OCI-LY1 (cell line): ENCODE results near the gene RASL12.

Experiments used
- H2AFZ ChIP-seq: fragments of 200-600 bp; sonication (generic), shearing (Covaris generic); 2 replicates; pipeline ENCODE4 v1.6.0; 2014; ENCODE audit warnings: antibody characterized with exemption, mild to moderate bottlenecking, low read length
- H3F3A ChIP-seq: fragments of 200-600 bp; sonication (generic), shearing (Covaris generic); 2 replicates; pipeline ENCODE4 v1.6.0; 2014; ENCODE audit warnings: mild to moderate bottlenecking, antibody characterized with exemption, low read length, moderate library complexity; ENCODE audit not compliant: insufficient read depth
- H3K27ac ChIP-seq: fragments of 200-600 bp; sonication (generic); 2 replicates; pipeline ENCODE4 v1.5.1; 2014; ENCODE audit warnings: low read length, mixed run types, mild to moderate bottlenecking, low read depth; ENCODE audit not compliant: poor library complexity, severe bottlenecking
- H3K27me3 ChIP-seq: fragments of 200-600 bp; sonication (generic); 2 replicates; pipeline ENCODE4 v1.6.0; 2014; ENCODE audit warnings: antibody characterized with exemption, mild to moderate bottlenecking, low read length, moderate library complexity; ENCODE audit not compliant: insufficient read depth
- H3K36me3 ChIP-seq: fragments of 200-600 bp; sonication (generic); 2 replicates; pipeline ENCODE4 v1.6.1; 2014; ENCODE audit warnings: mild to moderate bottlenecking, antibody characterized with exemption, low read length, moderate library complexity, mixed read lengths; ENCODE audit not compliant: insufficient read depth
- H3K4me1 ChIP-seq: fragments of 200-600 bp; sonication (generic); 2 replicates; pipeline ENCODE4 v1.5.1; 2014; ENCODE audit warnings: mild to moderate bottlenecking, low read length, moderate library complexity; ENCODE audit not compliant: insufficient read depth, severe bottlenecking
- H3K4me2 ChIP-seq: fragments of 200-600 bp; sonication (generic), shearing (Covaris generic); 2 replicates; pipeline ENCODE4 v1.6.1; 2014; ENCODE audit warnings: low read length
- H3K4me3 ChIP-seq: fragments of 200-600 bp; sonication (generic); 2 replicates; pipeline ENCODE4 v1.5.1; 2014; ENCODE audit warnings: low read length, low read depth, mild to moderate bottlenecking, mixed read lengths; ENCODE audit not compliant: poor library complexity, severe bottlenecking
- H3K79me2 ChIP-seq: fragments of 200-600 bp; shearing (Covaris generic); 2 replicates; pipeline ENCODE4 v1.6.1; 2016; ENCODE audit warnings: mixed run types, low read length, mixed read lengths; ENCODE audit not compliant: insufficient read depth
- H3K9ac ChIP-seq: fragments of 200-600 bp; sonication (generic), shearing (Covaris generic); 2 replicates; pipeline ENCODE4 v1.6.1; 2014; ENCODE audit warnings: mild to moderate bottlenecking, low read length, mixed read lengths
- H3K9me2 ChIP-seq: fragments of 200-600 bp; sonication (generic), shearing (Covaris generic); 2 replicates; pipeline ENCODE4 v1.6.1; 2014; ENCODE audit warnings: low read depth, mild to moderate bottlenecking, low read length, mixed read lengths
- H3K9me3 ChIP-seq: fragments of 200-600 bp; shearing (Covaris generic); 2 replicates; pipeline ENCODE4 v1.6.1; 2014; ENCODE audit warnings: low read length, mixed read lengths
- H4K20me1 ChIP-seq: fragments of 200-600 bp; sonication (generic), shearing (Covaris generic); 2 replicates; pipeline ENCODE4 v1.6.0; 2016; ENCODE audit warnings: mild to moderate bottlenecking, low read length; ENCODE audit not compliant: insufficient read depth
- CTCF ChIP-seq: fragments of 200-600 bp; sonication (generic), shearing (Covaris generic); IDR thresholded peaks from 2 replicates; pipeline ENCODE4 v1.5.1; 2017; ENCODE audit warnings: mild to moderate bottlenecking, antibody characterized with exemption, low read length, moderate library complexity, mixed read lengths
- EZH2 ChIP-seq: fragments of 200-600 bp; sonication (generic), shearing (Covaris generic); IDR thresholded peaks from 2 replicates; pipeline ENCODE4 v1.8.0; 2017; ENCODE audit warnings: borderline replicate concordance, mixed run types, mild to moderate bottlenecking, antibody characterized with exemption, low read length, moderate library complexity, mixed read lengths

Gene RASL12

GRCh38 chr15:65072617-65073016 is 4.8 kb upstream of the RASL12 start:
- no peak overlapping the region for H2AFZ ChIP-seq
- no peak overlapping the region for H3K4me3 ChIP-seq
- no peaks in the 10 kb centered on the region; the same call in 1 of the 2 replicates for H3K27me3 ChIP-seq
- no peak overlapping the region for H3K4me2 ChIP-seq
- H3K79me2 ChIP-seq = no peaks in the 10 kb centered on the region
- no peak overlapping the region for H3K27ac ChIP-seq
- no peaks in the 10 kb centered on the region for H3K9me2 ChIP-seq
- no peaks in the 10 kb centered on the region for H3F3A ChIP-seq
- H3K4me1 ChIP-seq = no peaks in the 10 kb centered on the region
- H3K36me3 ChIP-seq = no peaks in the 10 kb centered on the region
- no peaks in the 10 kb centered on the region for H4K20me1 ChIP-seq
- no peaks in the 10 kb centered on the region for H3K9me3 ChIP-seq
- no peak for TF ChIP-seq EZH2
- no peak for TF ChIP-seq CTCF
- no peak overlapping the region for H3K9ac ChIP-seq

- no peak overlapping the region for H3K4me3 ChIP-seq
- no peaks in the 10 kb centered on the region for H3F3A ChIP-seq
- no peak overlapping the region for H3K27ac ChIP-seq
- H3K4me1 ChIP-seq = no peaks in the 10 kb centered on the region
- H3K27me3 ChIP-seq = no peaks in the 10 kb centered on the region; the same call in 1 of the 2 replicates
- no peaks in the 10 kb centered on the region for H3K36me3 ChIP-seq
- no peaks in the 10 kb centered on the region for H3K9me3 ChIP-seq
- no peak overlapping the region for H3K4me2 ChIP-seq
- no peaks in the 10 kb centered on the region for H3K79me2 ChIP-seq
- H3K9me2 ChIP-seq = no peaks in the 10 kb centered on the region
- no peak for TF ChIP-seq EZH2
- TF ChIP-seq CTCF = no peak
- no peak overlapping the region for H3K9ac ChIP-seq
- no peak overlapping the region for H2AFZ ChIP-seq
- H4K20me1 ChIP-seq = no peaks in the 10 kb centered on the region
Measured at GRCh38 chr15:65072027-65072426, 4.2 kb upstream of the RASL12 start.

GRCh38 chr15:65071381-65071811 is 3.6 kb upstream of the RASL12 start:
- no peak overlapping the region for H3K4me2 ChIP-seq
- no peak overlapping the region for H3K9ac ChIP-seq
- H3K4me1 ChIP-seq = no peaks in the 10 kb centered on the region

More at GRCh38 chr15:65071381-65071811, 3.6 kb upstream of the RASL12 start:
- H3K27me3 ChIP-seq = no peaks in the 10 kb centered on the region; the same call in 1 of the 2 replicates
- H3K9me3 ChIP-seq = no peaks in the 10 kb centered on the region
- H3K79me2 ChIP-seq = no peaks in the 10 kb centered on the region
- H3K4me3 ChIP-seq = no peak overlapping the region
- H3F3A ChIP-seq = no peaks in the 10 kb centered on the region
- no peak for TF ChIP-seq CTCF
- no peak for TF ChIP-seq EZH2
- no peak overlapping the region for H3K27ac ChIP-seq
- no peaks in the 10 kb centered on the region for H4K20me1 ChIP-seq
- H3K36me3 ChIP-seq = no peaks in the 10 kb centered on the region
- H2AFZ ChIP-seq = no peak overlapping the region
- H3K9me2 ChIP-seq = no peaks in the 10 kb centered on the region
